ENCODE data around the gene TSC1. TPM values are rescaled to one million over a fixed set of nuclear protein-coding genes. Genes with fewer than 3 reads are reported as not detected.

TSC1 gene
- total RNA-seq, 2 donors from 2014 or later: 27.7 to 82.2 TPM

DNA sequence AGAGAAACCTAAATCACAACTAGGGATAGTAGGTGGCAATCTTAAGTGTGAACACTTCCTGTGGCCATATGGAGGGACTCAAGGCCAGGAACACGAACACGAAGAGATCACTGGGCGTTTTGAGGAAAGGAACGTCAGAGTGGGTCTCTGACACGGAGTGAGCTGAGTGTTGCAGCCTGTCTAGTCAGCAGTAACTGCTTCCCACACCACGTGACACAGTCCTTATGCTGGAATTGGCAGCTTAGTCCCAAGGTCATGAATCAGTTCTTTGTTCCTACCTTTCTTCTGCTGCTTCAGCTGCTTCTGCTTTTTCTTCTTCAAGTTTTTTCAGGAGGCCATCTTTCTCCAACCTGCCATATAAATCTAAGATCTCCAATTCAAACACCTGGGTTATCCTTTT lies 47.5 kb downstream of the TSC1 start:
- H3K4me1 ChIP-seq (replicated peaks): no peaks in the 10 kb centered on the region
- DNase-seq (ENCODE audit: low spot score): no peak
- no peaks in the 10 kb centered on the region for H3K27me3 ChIP-seq (replicated peaks; ENCODE audit: insufficient read depth)
- TF ChIP-seq POLR2AphosphoS5 (IDR thresholded peaks at IDR 0.05) (no peak), POLR2A (IDR thresholded peaks at IDR 0.05) (no peak)
- TF ChIP-seq, protein P1, sequence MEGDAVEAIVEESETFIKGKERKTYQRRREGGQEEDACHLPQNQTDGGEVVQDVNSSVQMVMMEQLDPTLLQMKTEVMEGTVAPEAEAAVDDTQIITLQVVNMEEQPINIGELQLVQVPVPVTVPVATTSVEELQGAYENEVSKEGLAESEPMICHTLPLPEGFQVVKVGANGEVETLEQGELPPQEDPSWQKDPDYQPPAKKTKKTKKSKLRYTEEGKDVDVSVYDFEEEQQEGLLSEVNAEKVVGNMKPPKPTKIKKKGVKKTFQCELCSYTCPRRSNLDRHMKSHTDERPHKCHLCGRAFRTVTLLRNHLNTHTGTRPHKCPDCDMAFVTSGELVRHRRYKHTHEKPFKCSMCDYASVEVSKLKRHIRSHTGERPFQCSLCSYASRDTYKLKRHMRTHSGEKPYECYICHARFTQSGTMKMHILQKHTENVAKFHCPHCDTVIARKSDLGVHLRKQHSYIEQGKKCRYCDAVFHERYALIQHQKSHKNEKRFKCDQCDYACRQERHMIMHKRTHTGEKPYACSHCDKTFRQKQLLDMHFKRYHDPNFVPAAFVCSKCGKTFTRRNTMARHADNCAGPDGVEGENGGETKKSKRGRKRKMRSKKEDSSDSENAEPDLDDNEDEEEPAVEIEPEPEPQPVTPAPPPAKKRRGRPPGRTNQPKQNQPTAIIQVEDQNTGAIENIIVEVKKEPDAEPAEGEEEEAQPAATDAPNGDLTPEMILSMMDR (IDR thresholded peaks at IDR 0.05): no peak
- 44% methylated on average over 6 of the region's 6 CpGs for WGBS
- peaks cover 5 to 8% of the 10 kb centered on the region in 2 donors for H3K36me3 ChIP-seq
- intact Hi-C loops (cut with DNase I): no loop called here
- no peak overlapping the region for H3K4me3 ChIP-seq
- H3K27ac ChIP-seq: no peak overlapping the region
- no peaks in the 10 kb centered on the region for H3K9me3 ChIP-seq

DNA sequence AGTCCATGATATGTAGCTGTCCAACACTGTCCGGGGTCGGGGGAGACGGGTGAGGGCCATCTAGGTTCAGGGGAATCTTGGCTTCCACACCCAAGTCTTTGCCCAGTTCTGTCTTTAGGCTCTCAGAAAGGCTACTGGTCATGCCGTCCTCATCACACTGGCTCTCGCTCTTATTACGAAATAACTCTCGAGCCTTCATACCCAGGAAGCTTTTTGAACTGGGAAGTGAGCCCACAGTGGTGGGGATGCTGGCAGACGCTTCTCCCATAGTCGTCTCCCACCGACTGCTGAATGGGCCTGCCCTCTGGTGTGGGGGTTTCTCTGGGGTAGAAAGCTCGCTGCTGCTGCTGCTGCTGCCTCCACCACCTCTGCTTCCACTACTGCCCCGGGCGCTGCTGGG lies 48.2 kb downstream of the TSC1 start:
- H3K4me1 ChIP-seq (replicated peaks): no peaks in the 10 kb centered on the region
- 81% methylated on average over 13 of the region's 13 CpGs for WGBS
- H3K36me3 ChIP-seq: peaks cover 5 to 8% of the 10 kb centered on the region in 2 donors
- no peak for TF ChIP-seq POLR2A (IDR thresholded peaks at IDR 0.05)
- TF ChIP-seq POLR2AphosphoS5 (IDR thresholded peaks at IDR 0.05): no peak
- TF ChIP-seq, protein P1 (IDR thresholded peaks at IDR 0.05): no peak
- H3K27me3 ChIP-seq (replicated peaks; ENCODE audit: insufficient read depth): no peaks in the 10 kb centered on the region
- no peak for DNase-seq (ENCODE audit: low spot score)
- H3K27ac ChIP-seq: no peak overlapping the region
- H3K9me3 ChIP-seq: no peaks in the 10 kb centered on the region
- intact Hi-C loops (cut with DNase I): no loop called here
- no peak overlapping the region for H3K4me3 ChIP-seq

DNA sequence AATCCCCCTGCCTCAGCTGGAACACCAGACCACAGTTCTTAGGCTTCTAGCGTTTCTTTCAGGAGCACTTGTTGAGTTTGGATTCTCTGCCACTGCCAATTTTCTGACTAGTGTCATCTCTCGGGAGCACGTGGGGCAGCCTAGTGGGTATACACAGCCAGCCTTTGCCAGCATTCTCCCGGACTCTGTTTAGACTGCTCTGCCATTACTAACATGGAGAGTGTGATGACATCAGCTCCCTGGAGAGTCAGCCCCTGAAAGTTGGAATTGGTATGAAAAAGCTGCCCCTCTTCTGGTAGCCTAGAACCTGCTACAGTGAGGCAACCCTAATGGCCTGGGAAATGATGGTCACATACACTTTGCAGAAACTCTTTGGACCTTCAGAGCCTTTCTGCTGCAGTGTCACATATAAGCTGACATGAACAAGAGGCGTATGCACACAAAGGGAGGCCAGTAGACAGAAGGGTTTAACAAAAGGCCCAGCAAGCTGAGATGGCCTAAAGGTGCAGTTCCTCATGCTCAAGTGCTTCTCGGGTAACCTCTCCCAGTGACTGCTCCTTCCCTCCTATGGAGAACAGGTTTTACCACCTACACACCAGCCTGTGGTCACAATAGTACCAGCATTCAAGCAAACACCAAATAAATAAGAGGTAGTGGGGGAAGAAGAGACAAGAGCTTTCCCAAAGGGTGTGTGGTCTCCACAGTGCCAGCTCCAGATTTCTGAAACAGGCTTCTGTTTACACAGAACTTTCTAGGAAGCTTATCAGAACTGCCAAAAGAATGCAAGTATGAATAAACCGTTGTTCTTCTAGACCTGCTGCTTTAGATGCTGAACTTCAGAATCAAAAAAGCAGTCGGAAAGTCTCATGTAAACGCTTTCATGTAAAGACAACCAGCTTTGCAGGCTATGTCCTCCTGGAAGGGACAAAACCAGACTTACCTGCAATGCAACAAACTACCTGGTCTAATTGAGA lies 49.3 kb downstream of the TSC1 start:
- Histone ChIP-seq H3K27me3 (replicated peaks; ENCODE audit: insufficient read depth) (no peaks in the 10 kb centered on the region), H3K27ac (no peak overlapping the region), H3K36me3 (peaks cover under 1 to 5% of the 10 kb centered on the region in 2 donors), H3K4me1 (replicated peaks) (no peaks in the 10 kb centered on the region), H3K9me3 (no peaks in the 10 kb centered on the region), H3K4me3 (no peak overlapping the region)
- intact Hi-C loops (cut with DNase I): no loop called here
- DNase-seq (ENCODE audit: low spot score): no peak
- TF ChIP-seq, protein P1 (IDR thresholded peaks at IDR 0.05): no peak
- TF ChIP-seq POLR2AphosphoS5 (IDR thresholded peaks at IDR 0.05) (no peak), POLR2A (IDR thresholded peaks at IDR 0.05) (no peak)
- WGBS: 45% methylated on average over 9 of the region's 9 CpGs

DNA sequence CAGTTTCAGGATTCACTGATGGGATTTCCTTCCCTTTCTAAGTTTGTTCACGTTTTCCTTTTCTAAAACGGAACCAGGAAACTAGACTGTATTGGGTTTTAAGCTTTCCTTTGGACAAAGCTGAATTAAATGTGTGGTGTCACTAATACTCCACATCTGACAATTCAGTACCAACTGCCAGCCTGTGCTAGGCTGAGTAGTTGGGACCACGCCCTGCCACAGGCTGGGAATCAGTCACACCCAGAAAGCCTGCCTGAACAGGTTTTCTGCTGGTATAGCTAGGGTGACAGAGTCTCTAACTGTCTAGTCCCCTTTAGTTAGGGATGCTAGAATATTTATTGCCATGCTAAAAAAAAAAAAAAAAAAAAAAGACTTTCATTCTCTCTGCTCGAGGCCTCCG lies 50.1 kb downstream of the TSC1 start:
- DNase-seq (ENCODE audit: low spot score): peak; percentile 57
- no peak for TF ChIP-seq POLR2AphosphoS5 (IDR thresholded peaks at IDR 0.05)
- TF ChIP-seq, protein P1 (IDR thresholded peaks at IDR 0.05): no peak
- TF ChIP-seq POLR2A (IDR thresholded peaks at IDR 0.05): no peak
- Histone ChIP-seq H3K4me3 (no peak overlapping the region), H3K36me3 (peaks cover 0 to 3% of the 10 kb centered on the region in 2 donors), H3K9me3 (no peaks in the 10 kb centered on the region), H3K27me3 (replicated peaks; ENCODE audit: insufficient read depth) (no peaks in the 10 kb centered on the region), H3K27ac (no peak overlapping the region), H3K4me1 (replicated peaks) (no peaks in the 10 kb centered on the region)
- intact Hi-C loops (cut with DNase I): no loop called here
- WGBS: 44% methylated on average over 5 of the region's 5 CpGs

DNA sequence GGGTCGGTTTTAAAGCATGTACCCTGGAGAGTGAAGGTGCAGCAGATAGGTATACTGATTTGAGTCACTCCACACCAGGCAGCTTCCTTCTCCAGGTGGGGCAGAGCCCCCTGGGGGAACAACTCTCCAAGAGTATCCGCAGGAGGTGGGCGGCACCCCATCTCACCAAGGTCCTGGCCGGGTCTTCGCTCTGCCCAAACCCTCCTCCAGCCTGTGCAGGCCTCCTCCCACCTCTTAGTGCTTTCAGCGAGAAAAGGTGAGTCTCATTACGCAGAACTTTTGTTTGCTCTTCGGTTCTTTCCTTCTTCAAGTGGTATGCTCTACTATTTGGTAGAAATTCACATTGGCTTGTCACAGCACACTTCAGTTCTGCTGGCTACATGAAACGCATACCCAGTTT lies 52.0 kb downstream of the TSC1 start:
- Histone ChIP-seq H3K4me1 (replicated peaks) (no peaks in the 10 kb centered on the region), H3K4me3 (no peak overlapping the region)

More for the DNA sequence above, 52.0 kb downstream of the TSC1 start:
- H3K36me3 ChIP-seq: no peaks in the 10 kb centered on the region
- no peak for DNase-seq (ENCODE audit: low spot score)
- no peaks in the 10 kb centered on the region for H3K27me3 ChIP-seq (replicated peaks; ENCODE audit: insufficient read depth)
- H3K27ac ChIP-seq: no peak overlapping the region
- intact Hi-C loops (cut with DNase I): no loop called here
- TF ChIP-seq, protein P1 (IDR thresholded peaks at IDR 0.05): no peak
- TF ChIP-seq POLR2A (IDR thresholded peaks at IDR 0.05) (no peak), POLR2AphosphoS5 (IDR thresholded peaks at IDR 0.05) (no peak)
- WGBS: 68% methylated on average over 9 of the region's 9 CpGs
- no peaks in the 10 kb centered on the region for H3K9me3 ChIP-seq

Measured in prostate gland (tissue), 2 donors.